GM23338 (cell line): ENCODE measurements around the gene TUBA4B. TPM values are rescaled to one million over a fixed set of nuclear protein-coding genes. Genes with fewer than 3 reads are reported as not detected.

Experiments used
- ATAC-seq: fragments of 200-7000 bp; cut with Tn5 transposase; 3 replicates; pipeline ENCODE4 v1.9.1; 2020
- DNase-seq: peaks from one replicate; pipeline ENCODE4 v3.0.0-alpha.2; 2015; ENCODE audit warnings: low spot score
- H2AFZ ChIP-seq: fragments of 200-600 bp; sonication (generic); 2 replicates; pipeline ENCODE4 v1.8.0; 2016; ENCODE audit warnings: antibody characterized with exemption, mild to moderate bottlenecking, moderate library complexity
- H3F3A ChIP-seq: fragments of 200-600 bp; sonication (generic); replicated peaks from 2 replicates; pipeline ENCODE4 v1.8.0; 2017; ENCODE audit warnings: antibody characterized with exemption, mixed run types, low read depth
- H3K27ac ChIP-seq: fragments of 200-600 bp; sonication (generic); 2 replicates; pipeline ENCODE4 v1.6.1; 2016; ENCODE audit warnings: low read depth
- H3K27me3 ChIP-seq: fragments of 200-600 bp; sonication (generic); 2 replicates; pipeline ENCODE4 v1.8.0; 2016; ENCODE audit warnings: mild to moderate bottlenecking, mixed run types, moderate library complexity; ENCODE audit not compliant: insufficient read depth
- H3K36me3 ChIP-seq: fragments of 200-600 bp; sonication (generic); 2 replicates; pipeline ENCODE4 v1.8.0; 2016; ENCODE audit warnings: mild to moderate bottlenecking; ENCODE audit not compliant: insufficient read depth
- H3K4me1 ChIP-seq: fragments of 200-600 bp; sonication (generic); 2 replicates; pipeline ENCODE4 v1.8.0; 2016; ENCODE audit warnings: mild to moderate bottlenecking, moderate library complexity; ENCODE audit not compliant: insufficient read depth
- H3K4me2 ChIP-seq: fragments of 200-600 bp; sonication (generic); 2 replicates; pipeline ENCODE4 v1.7.1; 2017; ENCODE audit warnings: mixed run types
- H3K4me3 ChIP-seq: fragments of 200-600 bp; sonication (generic); 2 replicates; pipeline ENCODE4 v1.6.1; 2016; ENCODE audit warnings: mixed run types
- H3K79me2 ChIP-seq: fragments of 200-600 bp; sonication (generic); replicated peaks from 2 replicates; pipeline ENCODE4 v1.8.0; 2017; ENCODE audit warnings: mild to moderate bottlenecking; ENCODE audit not compliant: insufficient read depth
- H3K9me2 ChIP-seq: fragments of 200-600 bp; sonication (generic); 2 replicates; pipeline ENCODE4 v1.8.0; 2017; ENCODE audit not compliant: insufficient read depth
- H4K20me1 ChIP-seq: fragments of 200-600 bp; sonication (generic); replicated peaks from 2 replicates; pipeline ENCODE4 v1.8.0; 2017; ENCODE audit warnings: mild to moderate bottlenecking; ENCODE audit not compliant: insufficient read depth
- H3K27ac Mint-ChIP-seq: 2 replicates; pipeline ENCODE4 v1.8.0; 2020; ENCODE audit warnings: inconsistent platforms, mild to moderate bottlenecking, moderate library complexity, mixed read lengths
- H3K27me3 Mint-ChIP-seq: 3 replicates; pipeline ENCODE4 v1.8.0; 2022; ENCODE audit warnings: low read depth, mild to moderate bottlenecking, moderate library complexity, mixed read lengths, inconsistent platforms; ENCODE audit not compliant: insufficient read depth, poor library complexity
- H3K36me3 Mint-ChIP-seq: 3 replicates; pipeline ENCODE4 v1.8.0; 2021; ENCODE audit warnings: low read depth, mild to moderate bottlenecking, inconsistent platforms, moderate library complexity, mixed read lengths
- H3K4me1 Mint-ChIP-seq: 3 replicates; pipeline ENCODE4 v1.8.0; 2020; ENCODE audit warnings: mild to moderate bottlenecking, inconsistent platforms, mixed read lengths
- H3K4me3 Mint-ChIP-seq: 3 replicates; pipeline ENCODE4 v1.8.0; 2021; ENCODE audit warnings: moderate library complexity, mild to moderate bottlenecking, inconsistent platforms, mixed read lengths
- H3K9me3 Mint-ChIP-seq: 3 replicates; pipeline ENCODE4 v1.8.0; 2020; ENCODE audit warnings: moderate library complexity, mild to moderate bottlenecking, inconsistent platforms, mixed read lengths
- EZH2 ChIP-seq: fragments of 200-600 bp; sonication (generic); IDR thresholded peaks from one replicate; pipeline ENCODE4 v1.8.0; 2017; ENCODE audit warnings: antibody characterized with exemption, mild to moderate bottlenecking, low read depth; ENCODE audit not compliant: unreplicated experiment
- EZH2phosphoT487 ChIP-seq: fragments of 200-600 bp; sonication (generic); IDR thresholded peaks from one replicate; pipeline ENCODE4 v1.8.1; 2018; ENCODE audit warnings: antibody characterized with exemption; ENCODE audit not compliant: unreplicated experiment
- JUNB ChIP-seq: IDR thresholded peaks from one replicate; pipeline ENCODE4 v1.6.1; 2016; ENCODE audit warnings: antibody characterized with exemption; ENCODE audit not compliant: unreplicated experiment
- POLR2AphosphoS5 ChIP-seq: IDR thresholded peaks from 2 replicates; pipeline ENCODE4 v1.6.1; 2016; ENCODE audit warnings: antibody characterized with exemption, low read depth
- STAT1 ChIP-seq: IDR thresholded peaks from one replicate; pipeline ENCODE4 v1.6.1; 2016; ENCODE audit warnings: antibody characterized with exemption; ENCODE audit not compliant: unreplicated experiment
- ZNF114 ChIP-seq: fragments of 250-450 bp; sonication (Bioruptor Pico); IDR thresholded peaks from 2 replicates; pipeline ENCODE4 v1.5.0; 2020; ENCODE audit warnings: mild to moderate bottlenecking, moderate library complexity
- polyA plus RNA-seq: library from polyadenylated mRNA; unstranded; fragments of >200 nt; fragmentation: Nextera tagmentation; extraction: Ambion mirVana; gene quantifications from 2 replicates; pipeline ENCODE4 v1.2.1, GENCODE V29; 2016
- total RNA-seq: library from RNA; depleted of rRNA; stranded (reverse); fragments of >200 nt; shearing (Covaris generic); gene quantifications from 2 replicates; pipeline ENCODE4 v1.2.3, GENCODE V29; 2014
- TF ChIP-seq, protein P1 (sequence below): IDR thresholded peaks from one replicate; pipeline ENCODE4 v1.6.1; 2018; ENCODE audit warnings: antibody characterized with exemption; ENCODE audit not compliant: unreplicated experiment
- TF ChIP-seq, protein P2 (sequence below), 2 experiments: fragments of 200-600 bp in 1 of 2; sonication (generic) in 1 of 2; conservative IDR thresholded peaks; 2 replicates each; pipeline versions ENCODE4 v1.5.1 to v1.6.1; 2016 to 2017; ENCODE audit warnings: antibody characterized with exemption in 2 of 2, low read depth in 2 of 2, mild to moderate bottlenecking in 2 of 2, moderate library complexity in 1 of 2
- TF ChIP-seq, protein P3 (sequence below): fragments of 250-450 bp; sonication (Bioruptor Pico); IDR thresholded peaks from 2 replicates; pipeline ENCODE4 v1.5.0; 2020; ENCODE audit warnings: mild to moderate bottlenecking, moderate library complexity

The TUBA4B gene
- total and polyA plus RNA-seq, 2 experiments from 2014 or later, result 0.14 TPM; not detected in 1

DNA sequence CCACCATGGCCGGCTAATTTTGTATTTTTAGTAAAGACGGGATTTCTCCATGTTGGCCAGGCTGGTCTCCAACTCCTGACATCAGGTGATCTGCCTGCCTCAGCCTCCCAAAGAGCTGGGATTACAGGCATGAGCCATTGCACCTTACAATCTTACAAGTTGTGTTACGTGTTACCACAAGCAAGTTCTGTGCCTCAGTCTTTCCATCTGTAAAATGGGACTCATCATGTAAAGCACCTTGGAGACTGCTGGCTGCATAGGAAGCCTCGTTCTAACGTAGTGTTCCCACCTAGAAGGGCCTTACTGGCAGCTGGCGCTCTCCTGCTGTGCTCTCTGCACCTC, 36.1 kb downstream of the TUBA4B start:
- Mint-ChIP-seq H3K9me3 (no peaks in the 10 kb centered on the region; the same call in 2 of the 3 replicates), H3K27ac (no peak overlapping the region), H3K4me3 (no peak overlapping the region), H3K36me3 (no peaks in the 10 kb centered on the region), H3K27me3 (peaks cover 11% of the 10 kb centered on the region), H3K4me1 (peaks cover 12% of the 10 kb centered on the region)
- H4K20me1 ChIP-seq, result no peaks in the 10 kb centered on the region; the same call in 1 of the 2 replicates
- ATAC-seq (no peak), DNase-seq (no peak)
- no peaks in the 10 kb centered on the region for H3K79me2 ChIP-seq
- H3K9me2 ChIP-seq, result no peaks in the 10 kb centered on the region
- no peak overlapping the region for H2AFZ ChIP-seq
- H3F3A ChIP-seq, result no peaks in the 10 kb centered on the region
- no peak overlapping the region for H3K27ac ChIP-seq
- H3K27me3 ChIP-seq, result peaks cover 7% of the 10 kb centered on the region; the same call in 1 of the 2 replicates
- TF ChIP-seq JUNB, result no peak
- no peak for TF ChIP-seq EZH2phosphoT487
- TF ChIP-seq, protein P1, sequence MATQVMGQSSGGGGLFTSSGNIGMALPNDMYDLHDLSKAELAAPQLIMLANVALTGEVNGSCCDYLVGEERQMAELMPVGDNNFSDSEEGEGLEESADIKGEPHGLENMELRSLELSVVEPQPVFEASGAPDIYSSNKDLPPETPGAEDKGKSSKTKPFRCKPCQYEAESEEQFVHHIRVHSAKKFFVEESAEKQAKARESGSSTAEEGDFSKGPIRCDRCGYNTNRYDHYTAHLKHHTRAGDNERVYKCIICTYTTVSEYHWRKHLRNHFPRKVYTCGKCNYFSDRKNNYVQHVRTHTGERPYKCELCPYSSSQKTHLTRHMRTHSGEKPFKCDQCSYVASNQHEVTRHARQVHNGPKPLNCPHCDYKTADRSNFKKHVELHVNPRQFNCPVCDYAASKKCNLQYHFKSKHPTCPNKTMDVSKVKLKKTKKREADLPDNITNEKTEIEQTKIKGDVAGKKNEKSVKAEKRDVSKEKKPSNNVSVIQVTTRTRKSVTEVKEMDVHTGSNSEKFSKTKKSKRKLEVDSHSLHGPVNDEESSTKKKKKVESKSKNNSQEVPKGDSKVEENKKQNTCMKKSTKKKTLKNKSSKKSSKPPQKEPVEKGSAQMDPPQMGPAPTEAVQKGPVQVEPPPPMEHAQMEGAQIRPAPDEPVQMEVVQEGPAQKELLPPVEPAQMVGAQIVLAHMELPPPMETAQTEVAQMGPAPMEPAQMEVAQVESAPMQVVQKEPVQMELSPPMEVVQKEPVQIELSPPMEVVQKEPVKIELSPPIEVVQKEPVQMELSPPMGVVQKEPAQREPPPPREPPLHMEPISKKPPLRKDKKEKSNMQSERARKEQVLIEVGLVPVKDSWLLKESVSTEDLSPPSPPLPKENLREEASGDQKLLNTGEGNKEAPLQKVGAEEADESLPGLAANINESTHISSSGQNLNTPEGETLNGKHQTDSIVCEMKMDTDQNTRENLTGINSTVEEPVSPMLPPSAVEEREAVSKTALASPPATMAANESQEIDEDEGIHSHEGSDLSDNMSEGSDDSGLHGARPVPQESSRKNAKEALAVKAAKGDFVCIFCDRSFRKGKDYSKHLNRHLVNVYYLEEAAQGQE, result no peak
- H3K36me3 ChIP-seq, result no peaks in the 10 kb centered on the region
- H3K4me2 ChIP-seq, result no peak overlapping the region
- H3K4me3 ChIP-seq, result no peak overlapping the region
- H3K4me1 ChIP-seq, result peaks cover 7% of the 10 kb centered on the region; the same call in 1 of the 2 replicates

- Histone ChIP-seq H3K27ac (no peak overlapping the region), H2AFZ (no peak overlapping the region), H3F3A (no peaks in the 10 kb centered on the region), H3K4me2 (no peak overlapping the region), H3K36me3 (no peaks in the 10 kb centered on the region), H3K9me2 (no peaks in the 10 kb centered on the region), H3K4me3 (no peak overlapping the region), H4K20me1 (no peaks in the 10 kb centered on the region; the same call in 1 of the 2 replicates), H3K27me3 (peaks cover 7% of the 10 kb centered on the region; the same call in 1 of the 2 replicates), H3K79me2 (no peaks in the 10 kb centered on the region), H3K4me1 (peaks cover 7% of the 10 kb centered on the region; the same call in 1 of the 2 replicates)
- ATAC-seq (no peak), DNase-seq (no peak)
- H3K27me3 Mint-ChIP-seq, result peaks cover 16% of the 10 kb centered on the region
- H3K27ac Mint-ChIP-seq, result no peak overlapping the region
- no peak overlapping the region for H3K4me3 Mint-ChIP-seq
- no peaks in the 10 kb centered on the region for H3K36me3 Mint-ChIP-seq
- H3K9me3 Mint-ChIP-seq, result no peaks in the 10 kb centered on the region; the same call in 2 of the 3 replicates
- H3K4me1 Mint-ChIP-seq, result peaks cover 12% of the 10 kb centered on the region
- TF ChIP-seq STAT1 (no peak), POLR2AphosphoS5 (no peak), EZH2 (no peak), JUNB (no peak), ZNF114 (CRISPR knock-in tag) (no peak)
- TF ChIP-seq, protein P2, sequence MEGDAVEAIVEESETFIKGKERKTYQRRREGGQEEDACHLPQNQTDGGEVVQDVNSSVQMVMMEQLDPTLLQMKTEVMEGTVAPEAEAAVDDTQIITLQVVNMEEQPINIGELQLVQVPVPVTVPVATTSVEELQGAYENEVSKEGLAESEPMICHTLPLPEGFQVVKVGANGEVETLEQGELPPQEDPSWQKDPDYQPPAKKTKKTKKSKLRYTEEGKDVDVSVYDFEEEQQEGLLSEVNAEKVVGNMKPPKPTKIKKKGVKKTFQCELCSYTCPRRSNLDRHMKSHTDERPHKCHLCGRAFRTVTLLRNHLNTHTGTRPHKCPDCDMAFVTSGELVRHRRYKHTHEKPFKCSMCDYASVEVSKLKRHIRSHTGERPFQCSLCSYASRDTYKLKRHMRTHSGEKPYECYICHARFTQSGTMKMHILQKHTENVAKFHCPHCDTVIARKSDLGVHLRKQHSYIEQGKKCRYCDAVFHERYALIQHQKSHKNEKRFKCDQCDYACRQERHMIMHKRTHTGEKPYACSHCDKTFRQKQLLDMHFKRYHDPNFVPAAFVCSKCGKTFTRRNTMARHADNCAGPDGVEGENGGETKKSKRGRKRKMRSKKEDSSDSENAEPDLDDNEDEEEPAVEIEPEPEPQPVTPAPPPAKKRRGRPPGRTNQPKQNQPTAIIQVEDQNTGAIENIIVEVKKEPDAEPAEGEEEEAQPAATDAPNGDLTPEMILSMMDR (conservative IDR thresholded peaks at IDR 0.05; ENCODE audit: low read depth in 2 of 2), result no peak
- TF ChIP-seq, protein P3, sequence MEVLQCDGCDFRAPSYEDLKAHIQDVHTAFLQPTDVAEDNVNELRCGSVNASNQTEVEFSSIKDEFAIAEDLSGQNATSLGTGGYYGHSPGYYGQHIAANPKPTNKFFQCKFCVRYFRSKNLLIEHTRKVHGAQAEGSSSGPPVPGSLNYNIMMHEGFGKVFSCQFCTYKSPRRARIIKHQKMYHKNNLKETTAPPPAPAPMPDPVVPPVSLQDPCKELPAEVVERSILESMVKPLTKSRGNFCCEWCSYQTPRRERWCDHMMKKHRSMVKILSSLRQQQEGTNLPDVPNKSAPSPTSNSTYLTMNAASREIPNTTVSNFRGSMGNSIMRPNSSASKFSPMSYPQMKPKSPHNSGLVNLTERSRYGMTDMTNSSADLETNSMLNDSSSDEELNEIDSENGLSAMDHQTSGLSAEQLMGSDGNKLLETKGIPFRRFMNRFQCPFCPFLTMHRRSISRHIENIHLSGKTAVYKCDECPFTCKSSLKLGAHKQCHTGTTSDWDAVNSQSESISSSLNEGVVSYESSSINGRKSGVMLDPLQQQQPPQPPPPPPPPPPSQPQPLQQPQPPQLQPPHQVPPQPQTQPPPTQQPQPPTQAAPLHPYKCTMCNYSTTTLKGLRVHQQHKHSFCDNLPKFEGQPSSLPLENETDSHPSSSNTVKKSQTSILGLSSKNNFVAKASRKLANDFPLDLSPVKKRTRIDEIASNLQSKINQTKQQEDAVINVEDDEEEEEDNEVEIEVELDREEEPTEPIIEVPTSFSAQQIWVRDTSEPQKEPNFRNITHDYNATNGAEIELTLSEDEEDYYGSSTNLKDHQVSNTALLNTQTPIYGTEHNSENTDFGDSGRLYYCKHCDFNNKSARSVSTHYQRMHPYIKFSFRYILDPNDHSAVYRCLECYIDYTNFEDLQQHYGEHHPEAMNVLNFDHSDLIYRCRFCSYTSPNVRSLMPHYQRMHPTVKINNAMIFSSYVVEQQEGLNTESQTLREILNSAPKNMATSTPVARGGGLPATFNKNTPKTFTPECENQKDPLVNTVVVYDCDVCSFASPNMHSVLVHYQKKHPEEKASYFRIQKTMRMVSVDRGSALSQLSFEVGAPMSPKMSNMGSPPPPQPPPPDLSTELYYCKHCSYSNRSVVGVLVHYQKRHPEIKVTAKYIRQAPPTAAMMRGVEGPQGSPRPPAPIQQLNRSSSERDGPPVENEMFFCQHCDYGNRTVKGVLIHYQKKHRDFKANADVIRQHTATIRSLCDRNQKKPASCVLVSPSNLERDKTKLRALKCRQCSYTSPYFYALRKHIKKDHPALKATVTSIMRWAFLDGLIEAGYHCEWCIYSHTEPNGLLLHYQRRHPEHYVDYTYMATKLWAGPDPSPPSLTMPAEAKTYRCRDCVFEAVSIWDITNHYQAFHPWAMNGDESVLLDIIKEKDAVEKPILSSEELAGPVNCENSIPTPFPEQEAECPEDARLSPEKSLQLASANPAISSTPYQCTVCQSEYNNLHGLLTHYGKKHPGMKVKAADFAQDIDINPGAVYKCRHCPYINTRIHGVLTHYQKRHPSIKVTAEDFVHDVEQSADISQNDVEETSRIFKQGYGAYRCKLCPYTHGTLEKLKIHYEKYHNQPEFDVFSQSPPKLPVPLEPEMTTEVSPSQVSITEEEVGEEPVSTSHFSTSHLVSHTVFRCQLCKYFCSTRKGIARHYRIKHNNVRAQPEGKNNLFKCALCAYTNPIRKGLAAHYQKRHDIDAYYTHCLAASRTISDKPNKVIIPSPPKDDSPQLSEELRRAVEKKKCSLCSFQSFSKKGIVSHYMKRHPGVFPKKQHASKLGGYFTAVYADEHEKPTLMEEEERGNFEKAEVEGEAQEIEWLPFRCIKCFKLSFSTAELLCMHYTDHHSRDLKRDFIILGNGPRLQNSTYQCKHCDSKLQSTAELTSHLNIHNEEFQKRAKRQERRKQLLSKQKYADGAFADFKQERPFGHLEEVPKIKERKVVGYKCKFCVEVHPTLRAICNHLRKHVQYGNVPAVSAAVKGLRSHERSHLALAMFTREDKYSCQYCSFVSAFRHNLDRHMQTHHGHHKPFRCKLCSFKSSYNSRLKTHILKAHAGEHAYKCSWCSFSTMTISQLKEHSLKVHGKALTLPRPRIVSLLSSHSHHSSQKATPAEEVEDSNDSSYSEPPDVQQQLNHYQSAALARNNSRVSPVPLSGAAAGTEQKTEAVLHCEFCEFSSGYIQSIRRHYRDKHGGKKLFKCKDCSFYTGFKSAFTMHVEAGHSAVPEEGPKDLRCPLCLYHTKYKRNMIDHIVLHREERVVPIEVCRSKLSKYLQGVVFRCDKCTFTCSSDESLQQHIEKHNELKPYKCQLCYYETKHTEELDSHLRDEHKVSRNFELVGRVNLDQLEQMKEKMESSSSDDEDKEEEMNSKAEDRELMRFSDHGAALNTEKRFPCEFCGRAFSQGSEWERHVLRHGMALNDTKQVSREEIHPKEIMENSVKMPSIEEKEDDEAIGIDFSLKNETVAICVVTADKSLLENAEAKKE (CRISPR knock-in tag), result no peak
These were observed 36.7 kb downstream of the TUBA4B start for GRCh38 chr2:219289537-219290361.
